Measurements from ENCODE around the gene PITPNC1.
"Not testable (repeated sequence)": the region's sequence is repeated elsewhere in the genome, so short reads cannot be mapped to it uniquely, and the experiment has no call there.

DNA sequence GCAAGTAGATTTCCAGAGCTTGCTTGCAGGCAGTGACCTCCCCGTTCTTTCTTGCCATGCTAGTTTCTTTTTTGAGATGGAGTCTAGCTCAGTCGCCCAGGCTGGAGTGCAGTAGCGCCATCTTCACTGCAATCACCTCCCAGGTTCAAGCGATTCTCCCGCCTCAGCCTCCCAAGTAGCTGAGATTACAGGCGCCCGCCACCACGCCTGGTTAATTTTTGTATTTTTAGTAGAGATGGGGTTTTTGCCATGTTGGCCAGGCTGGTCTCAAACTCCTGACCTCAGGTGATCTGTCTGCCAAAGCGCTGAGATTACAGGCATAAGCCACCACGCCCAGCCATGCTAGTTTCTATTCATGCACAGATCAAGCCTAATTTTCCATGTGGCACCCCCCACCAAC, 139.5 kb downstream of the PITPNC1 start:
- not testable (repeated sequence) for TF ChIP-seq CTCF (IDR thresholded peaks at IDR 0.05); POLR2AphosphoS5 (IDR thresholded peaks at IDR 0.05; ENCODE audit: low read depth, low read length)

All from Panc1 (cell line).